Measurements from ENCODE around the gene TEKT2. TPM values are rescaled to one million over a fixed set of nuclear protein-coding genes. Genes with fewer than 3 reads are reported as not detected.

The TEKT2 gene
- total RNA-seq, 1 donor from 2014 or later: 0.98 TPM

DNA sequence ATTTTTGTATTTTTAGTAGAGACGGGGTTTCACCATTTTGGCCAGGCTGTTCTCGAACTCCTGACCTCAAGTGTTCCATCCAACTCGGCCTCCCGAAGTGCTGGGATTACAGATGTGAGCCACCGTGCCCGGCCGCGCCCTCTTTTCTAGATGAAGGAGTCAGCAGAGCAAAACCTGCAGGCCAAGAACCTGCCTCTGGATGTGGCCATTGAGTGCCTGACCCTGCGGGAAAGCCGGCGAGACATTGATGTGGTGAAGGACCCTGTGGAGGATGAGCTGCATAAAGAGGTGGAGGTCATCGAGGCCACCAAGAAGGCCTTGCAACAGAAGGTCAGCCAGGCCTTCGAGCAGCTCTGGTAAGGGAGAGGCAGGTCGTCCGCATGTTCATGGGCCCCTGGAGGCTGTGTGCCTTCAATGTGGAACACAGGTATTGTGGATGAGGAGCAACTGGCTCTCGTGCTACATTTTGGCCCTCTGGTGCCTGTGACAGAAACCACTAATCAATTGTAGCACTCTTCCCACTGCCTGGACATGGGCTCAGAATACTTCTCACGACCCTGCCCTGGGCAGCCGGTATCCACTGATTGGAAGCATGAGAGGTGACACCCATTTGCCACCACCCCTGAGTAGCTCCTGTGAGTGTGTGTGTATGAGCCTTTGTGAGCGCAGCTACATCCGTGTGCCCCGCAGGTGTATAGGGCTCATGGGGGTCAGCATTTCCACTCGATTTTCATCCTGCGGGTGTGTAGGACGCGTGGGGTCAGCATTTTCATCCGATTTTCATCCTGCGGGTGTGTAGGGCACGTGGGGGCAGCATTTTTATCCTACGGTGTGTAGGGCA is 2.0 kb downstream of the TEKT2 start:
- intact Hi-C loops (cut with DNase I): no loop called here
- ATAC-seq (no peak), DNase-seq (ENCODE audit: low spot score) (no peak)

GRCh38 chr1:36086529-36087232 is 2.8 kb downstream of the TEKT2 start:
- DNase-seq (ENCODE audit: low spot score) (no peak), ATAC-seq (no peak)
- intact Hi-C loops (cut with DNase I): no loop called here

GRCh38 chr1:36087233-36088123 is 3.6 kb downstream of the TEKT2 start:
- ATAC-seq (no peak), DNase-seq (ENCODE audit: low spot score) (no peak)
- intact Hi-C loops (cut with DNase I): no loop called here

DNA sequence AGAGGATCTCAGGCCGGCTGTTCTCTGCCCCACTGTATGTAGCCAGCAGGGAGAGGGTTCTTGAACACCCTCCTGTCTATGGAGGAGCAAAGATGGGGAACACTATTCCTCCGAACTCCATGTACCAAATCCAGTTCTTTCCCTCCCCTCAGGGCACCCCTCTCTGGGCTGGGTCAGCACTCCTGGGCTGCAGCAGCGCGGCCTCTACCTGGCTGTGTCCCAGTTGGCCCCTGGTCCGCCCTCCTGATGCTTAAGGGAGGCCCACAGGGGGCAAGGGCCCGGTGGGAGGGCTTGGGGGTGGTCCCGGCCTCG is 4.3 kb downstream of the TEKT2 start:
- ATAC-seq (no peak), DNase-seq (ENCODE audit: low spot score) (no peak)
- intact Hi-C loops (cut with DNase I): no loop called here

GRCh38 chr1:36088577-36089392 is 4.9 kb downstream of the TEKT2 start, which contains the start of gene ADPRS:
Gene ADPRS, plus strand, starts transcription at chr1:36088892. Its CDS starts 13 bp downstream, at chr1:36088905.
- ATAC-seq: peak; percentile 91
- intact Hi-C loops (cut with DNase I): no loop called here
- peak; percentile 92 for DNase-seq (ENCODE audit: low spot score)

DNA sequence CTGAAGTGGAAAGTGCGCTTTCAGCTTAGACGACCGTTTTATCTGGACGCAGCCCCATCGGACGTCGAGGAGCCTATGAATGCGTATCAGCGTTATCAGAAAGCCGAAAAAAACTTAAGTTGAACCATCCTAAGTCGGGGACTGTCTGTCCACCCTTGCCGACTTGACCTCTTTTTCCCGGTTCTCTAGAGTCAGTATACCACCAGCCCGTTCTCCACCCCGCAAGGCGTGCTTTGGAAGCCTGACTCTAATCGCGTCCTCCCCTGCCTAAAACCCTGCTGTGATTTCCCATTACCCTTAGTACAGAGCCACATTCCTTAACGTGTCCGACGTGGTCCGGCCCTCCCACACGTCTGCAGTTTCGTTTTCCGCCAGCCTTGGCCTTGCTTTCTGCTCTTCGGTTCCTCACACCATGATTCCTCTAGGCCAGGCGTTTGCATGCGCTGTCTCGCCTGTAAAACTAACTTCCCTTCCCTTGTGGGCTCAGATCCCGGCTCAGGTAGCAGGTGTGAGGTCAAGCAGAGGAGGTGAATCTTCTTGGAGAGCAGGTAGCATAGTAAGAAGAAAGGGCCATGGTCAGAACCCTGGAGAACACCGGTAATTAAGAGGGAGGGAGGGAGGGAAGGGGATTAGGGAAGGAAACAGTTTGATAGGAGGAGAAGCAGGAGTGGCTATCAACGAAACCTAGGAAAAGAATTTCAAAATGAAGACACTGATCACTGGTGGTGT is 5.7 kb downstream of the TEKT2 start:
- intact Hi-C loops (cut with DNase I): no loop called here
- ATAC-seq: no peak
- DNase-seq (ENCODE audit: low spot score): no peak

- intact Hi-C loops (cut with DNase I): no loop called here
- DNase-seq (ENCODE audit: low spot score) (no peak), ATAC-seq (no peak)
These were observed 7.2 kb downstream of the TEKT2 start for GRCh38 chr1:36091141-36091540.

- DNase-seq (ENCODE audit: low spot score) (peak; percentile 44), ATAC-seq (no peak)
- intact Hi-C loops (cut with DNase I): no loop called here
These were observed 7.8 kb downstream of the TEKT2 start for GRCh38 chr1:36091698-36092097.

DNA sequence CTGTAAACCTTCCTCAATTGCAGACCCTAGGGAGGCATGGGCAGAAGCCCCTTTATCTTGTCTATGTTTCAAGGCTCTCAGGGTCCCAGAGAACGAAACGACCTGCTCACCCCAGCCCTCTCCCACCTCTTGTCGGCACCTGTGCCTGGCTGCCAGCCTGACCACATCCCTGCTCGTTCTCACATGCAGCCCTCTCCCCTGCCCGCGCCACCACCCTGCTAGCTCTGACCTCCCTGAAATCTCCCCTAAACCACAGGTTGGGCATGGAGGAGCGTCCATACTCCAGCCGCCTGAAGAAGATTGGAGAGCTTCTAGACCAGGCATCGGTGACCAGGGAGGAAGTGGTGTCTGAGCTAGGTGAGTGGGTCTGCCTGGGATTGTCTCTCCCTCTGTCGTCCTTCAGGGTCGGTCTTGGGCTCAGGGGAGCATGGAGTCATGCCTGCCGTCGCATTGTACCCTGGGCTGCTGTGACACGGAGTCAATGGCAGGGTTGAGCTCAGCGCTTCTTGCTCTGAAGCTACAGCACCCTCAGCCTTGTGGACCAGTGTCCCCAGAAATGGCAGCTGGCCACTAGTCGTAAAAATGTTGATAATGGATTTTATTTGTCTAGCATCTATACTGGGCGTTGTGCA is 8.4 kb downstream of the TEKT2 start:
- ATAC-seq (no peak), DNase-seq (ENCODE audit: low spot score) (peak; percentile 52)
- intact Hi-C loops (cut with DNase I): no loop called here

DNA sequence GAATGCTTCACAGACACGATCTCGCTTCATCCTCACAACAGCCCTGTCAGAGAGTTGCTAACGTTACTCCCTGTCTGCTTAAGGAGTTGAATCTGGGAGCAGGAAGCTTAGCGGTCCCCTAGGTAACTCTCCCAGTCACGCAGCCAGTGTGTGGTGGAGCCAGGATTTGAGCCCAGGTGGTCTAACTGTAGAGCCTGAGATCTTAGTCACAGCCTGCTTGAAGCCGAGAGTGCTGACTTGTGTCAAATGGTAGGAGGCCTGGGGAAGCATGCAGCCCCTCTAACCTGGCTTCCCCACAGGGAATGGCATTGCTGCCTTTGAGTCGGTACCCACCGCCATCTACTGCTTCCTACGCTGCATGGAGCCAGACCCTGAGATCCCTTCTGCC is 8.9 kb downstream of the TEKT2 start:
- ATAC-seq: no peak
- DNase-seq (ENCODE audit: low spot score): peak; percentile 44
- intact Hi-C loops (cut with DNase I): no loop called here

- intact Hi-C loops (cut with DNase I): no loop called here
- ATAC-seq (no peak), DNase-seq (ENCODE audit: low spot score) (peak; percentile 57)
These were observed 9.3 kb downstream of the TEKT2 start for GRCh38 chr1:36093226-36093625.

- intact Hi-C loops (cut with DNase I): no loop called here
- ATAC-seq (no peak), DNase-seq (ENCODE audit: low spot score) (peak; percentile 50)
These were observed 10.0 kb downstream of the TEKT2 start for GRCh38 chr1:36093929-36094328.

DNA sequence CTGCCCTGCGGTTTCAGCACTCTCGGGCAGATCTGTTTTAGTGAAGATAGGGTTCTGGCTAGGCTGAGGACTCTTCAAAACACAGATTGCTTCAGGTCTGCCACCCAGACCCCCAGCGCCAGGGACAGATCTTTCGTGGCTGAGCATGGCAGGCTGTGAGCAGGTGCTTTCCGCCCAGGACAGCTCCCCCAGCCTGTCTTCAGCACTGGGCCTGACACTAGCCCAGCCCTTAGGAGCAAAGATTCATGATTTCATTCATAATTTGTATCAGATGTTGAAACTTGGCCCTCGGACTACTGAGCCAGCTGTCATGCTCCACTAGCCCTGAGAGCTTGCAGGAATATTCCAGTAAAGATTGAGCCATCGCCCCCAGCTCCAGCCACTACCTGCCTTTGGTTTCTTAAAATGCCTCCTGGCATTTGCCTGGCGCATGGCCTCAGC is 10.7 kb downstream of the TEKT2 start:
- ATAC-seq (peak; percentile 25), DNase-seq (ENCODE audit: low spot score) (no peak)
- intact Hi-C loops (cut with DNase I): loop anchor here (5.0 kb wide), 1 partner anchor 38 kb away; no protein-coding TSS in a partner anchor

DNA sequence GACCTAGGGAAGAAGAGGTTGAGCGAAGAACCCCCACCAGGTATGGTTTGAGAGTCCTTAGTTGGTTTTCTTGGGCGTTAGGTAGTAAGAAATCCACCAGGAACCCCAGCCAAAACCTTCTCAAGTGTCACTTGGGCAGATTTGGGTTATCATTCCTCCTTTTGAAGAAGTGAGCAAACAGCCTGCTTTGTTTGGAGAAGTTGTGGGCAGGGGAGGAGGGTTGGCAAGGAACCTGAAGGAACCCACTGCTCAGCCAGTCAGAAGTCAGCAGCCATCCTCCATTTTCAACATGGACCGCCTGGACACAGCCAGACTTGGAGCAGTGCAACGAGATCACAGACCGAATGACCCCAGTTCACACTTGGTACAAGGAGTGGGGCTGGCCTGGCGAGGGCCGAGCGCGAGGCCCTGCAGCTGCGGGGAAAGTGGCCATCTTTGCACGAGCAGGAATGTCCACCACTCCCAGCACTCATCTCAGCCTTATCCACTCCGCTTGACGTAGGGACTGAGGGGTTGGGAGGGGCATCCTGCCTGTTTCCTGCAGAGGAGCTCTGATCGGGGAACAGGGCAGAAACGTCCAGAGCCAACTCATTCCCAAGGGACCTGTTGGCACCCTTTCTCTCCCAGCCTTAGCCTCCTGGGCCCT is 12.0 kb downstream of the TEKT2 start:
- intact Hi-C loops (cut with DNase I): loop anchor here (5.0 kb wide), 1 partner anchor 36 kb away; no protein-coding TSS in a partner anchor
- ATAC-seq (peak; percentile 9), DNase-seq (ENCODE audit: low spot score) (no peak)

DNA sequence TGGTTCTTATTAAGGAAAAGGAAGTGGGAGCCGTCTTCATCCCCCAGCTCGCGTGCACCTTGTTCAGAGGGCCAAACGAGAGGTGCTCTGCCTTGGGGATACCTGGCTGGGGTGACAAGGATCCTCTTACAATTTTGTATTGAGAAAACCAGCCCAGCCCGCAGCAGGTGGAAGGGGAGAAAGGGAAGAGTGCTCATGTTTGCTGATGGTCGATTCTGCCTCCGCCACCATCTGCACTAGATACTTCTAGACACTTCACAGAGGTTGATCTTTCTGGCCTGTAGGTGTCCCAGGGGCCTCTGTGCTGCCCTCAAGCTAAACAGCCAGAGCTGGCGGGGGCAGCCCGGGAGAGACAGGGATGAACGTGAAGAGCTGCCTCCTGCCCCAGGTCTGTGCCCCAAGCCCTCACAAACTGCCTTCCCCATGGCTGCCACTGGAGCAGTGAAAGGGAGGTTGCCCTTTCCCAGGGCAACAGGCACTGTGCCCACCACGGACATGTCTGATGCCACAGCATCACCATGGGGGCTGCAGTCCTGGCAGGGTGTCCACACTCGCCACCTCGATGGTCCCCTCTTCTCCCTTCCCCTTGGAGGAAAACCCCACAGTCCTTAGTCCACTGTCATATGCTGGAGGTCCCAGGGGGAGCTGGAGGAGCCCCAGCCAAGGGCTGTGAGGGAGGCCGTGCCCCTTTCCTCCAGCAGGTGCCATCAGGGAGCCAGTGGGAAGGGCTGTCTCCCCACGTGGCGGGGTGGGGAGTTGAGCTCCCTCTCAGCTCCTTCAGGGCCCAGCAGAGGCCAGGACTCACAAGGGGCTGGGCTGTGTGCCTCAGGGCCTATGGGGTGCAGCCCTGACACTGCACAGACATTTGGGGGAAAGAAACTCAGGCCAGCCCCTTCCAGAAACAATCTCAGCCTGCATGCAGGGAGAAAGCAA is 12.9 kb downstream of the TEKT2 start:
- DNase-seq (ENCODE audit: low spot score): no peak
- intact Hi-C loops (cut with DNase I): loop anchor here (5.0 kb wide), 1 partner anchor 36 kb away; no protein-coding TSS in a partner anchor
- ATAC-seq: no peak
